GM19238 (cell line): Measurements from ENCODE around the gene KNDC1.
"Not testable (repeated sequence)": the region's sequence is repeated elsewhere in the genome, so short reads cannot be mapped to it uniquely, and the experiment has no call there.

Experiments used
- DNase-seq: peaks from one replicate; pipeline ENCODE4 v3.0.0; 2011; ENCODE audit warnings: low spot score; ENCODE audit not compliant: insufficient read length

The KNDC1 gene

DNA sequence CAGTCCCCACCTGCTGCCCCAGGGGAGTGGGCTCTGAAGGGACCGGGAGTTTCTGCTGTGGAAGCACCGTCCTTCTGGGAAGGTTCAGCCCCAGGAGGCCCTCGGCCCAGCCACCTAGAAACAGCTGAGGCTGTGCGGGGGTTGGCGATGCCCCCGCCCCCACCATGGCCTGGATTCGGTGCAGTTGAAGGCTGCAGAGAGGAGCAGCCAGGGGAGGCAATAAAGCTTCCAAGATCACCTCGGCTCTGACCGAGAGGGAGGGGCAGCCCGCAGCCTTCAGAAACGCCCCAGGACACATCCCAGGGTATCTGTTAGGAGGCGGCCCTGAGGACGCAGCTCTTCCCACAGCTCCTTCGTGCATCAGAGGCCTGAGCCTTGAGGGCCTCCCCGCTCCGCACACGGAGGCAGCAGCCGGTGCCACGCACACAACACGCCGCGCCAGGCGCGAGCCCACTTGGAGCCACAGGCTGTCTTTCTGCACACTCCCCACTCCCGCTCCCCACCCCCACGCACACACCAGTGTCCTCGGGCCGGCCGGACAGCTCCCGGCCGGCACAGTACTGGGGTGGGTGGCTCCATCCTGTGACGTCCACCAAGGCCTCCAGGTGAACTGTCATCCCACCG lies 1.6 kb downstream of the KNDC1 start:
- no peak for DNase-seq

DNA sequence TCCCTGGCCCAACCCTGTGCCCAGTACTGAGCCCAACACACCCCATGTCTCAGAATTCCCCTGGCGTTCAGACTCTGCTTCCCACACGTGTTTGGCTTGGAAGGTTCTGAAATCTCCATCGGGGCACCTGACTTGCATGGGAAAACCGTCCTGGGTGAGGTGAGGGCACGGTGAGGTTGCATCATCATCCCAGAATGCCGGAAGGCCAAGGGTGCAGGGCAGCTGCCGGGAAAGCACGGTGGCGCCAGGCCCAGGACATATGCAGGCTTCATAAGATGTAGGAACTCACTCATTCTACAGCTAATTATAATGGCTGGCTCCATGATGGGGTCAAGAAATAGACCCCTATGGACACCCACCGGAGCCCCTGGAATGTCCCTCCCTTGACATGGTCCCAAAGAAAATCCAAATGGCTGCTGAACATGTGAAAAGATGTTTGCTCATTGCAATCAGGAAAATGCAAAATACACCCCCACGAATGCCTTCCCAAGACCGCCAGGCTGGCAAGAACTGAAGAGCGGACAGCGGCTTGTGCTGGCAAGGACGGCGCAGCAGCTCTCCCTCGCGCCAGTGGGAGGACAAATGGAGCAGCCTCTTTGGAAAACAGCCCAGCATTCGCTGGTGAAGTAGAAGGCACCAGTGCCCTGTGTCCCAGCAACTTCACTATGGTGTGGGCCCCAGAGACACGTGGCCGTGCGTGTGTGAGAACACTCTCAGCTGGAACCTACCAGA lies 2.3 kb downstream of the KNDC1 start:
- no peak for DNase-seq

DNA sequence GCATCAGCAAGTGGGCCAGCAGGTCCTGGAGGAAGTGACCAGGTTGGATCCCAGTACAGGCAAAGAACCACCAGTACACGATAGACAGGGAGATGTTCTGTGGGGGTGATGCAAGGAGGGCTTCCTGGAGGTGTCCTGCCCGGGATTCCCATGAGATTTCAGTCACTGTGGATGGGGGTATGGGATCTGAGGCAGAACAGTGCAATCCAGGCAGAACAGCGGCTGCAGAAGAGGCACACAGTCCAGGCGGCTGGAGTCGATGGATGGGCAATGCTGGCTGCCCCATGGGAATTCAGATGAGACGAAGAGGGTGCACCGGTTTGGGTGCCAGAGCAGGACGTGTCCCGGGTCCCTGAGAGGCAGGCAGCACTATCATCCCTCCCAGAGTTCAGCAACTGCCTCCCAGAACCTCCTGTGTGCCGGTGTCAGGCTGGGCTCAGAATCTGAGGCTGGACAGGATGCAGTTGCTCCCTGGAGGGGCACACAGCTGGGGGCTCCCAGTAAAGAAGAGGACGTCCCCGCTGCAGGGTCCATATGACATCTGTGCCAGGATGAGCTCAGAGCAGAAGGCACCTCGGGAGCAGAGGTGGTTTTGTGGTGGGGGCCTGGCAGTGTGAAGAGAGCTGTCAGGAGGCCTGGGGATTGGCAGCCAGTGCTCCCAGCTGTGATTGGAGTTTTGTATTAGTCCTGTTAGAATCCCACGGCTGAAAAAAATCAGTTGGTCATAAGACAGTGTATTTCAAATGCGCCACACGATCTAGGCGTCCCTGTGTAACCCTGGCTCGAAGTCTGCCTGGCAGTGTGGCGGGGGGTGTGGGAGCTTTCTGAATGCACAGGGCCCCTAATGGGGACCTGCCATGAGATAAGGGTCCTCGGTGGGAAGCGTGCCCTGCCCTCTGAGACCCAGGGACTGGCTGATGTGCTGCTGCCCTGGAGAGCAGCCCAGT lies 3.2 kb downstream of the KNDC1 start:
- no peak for DNase-seq

DNA sequence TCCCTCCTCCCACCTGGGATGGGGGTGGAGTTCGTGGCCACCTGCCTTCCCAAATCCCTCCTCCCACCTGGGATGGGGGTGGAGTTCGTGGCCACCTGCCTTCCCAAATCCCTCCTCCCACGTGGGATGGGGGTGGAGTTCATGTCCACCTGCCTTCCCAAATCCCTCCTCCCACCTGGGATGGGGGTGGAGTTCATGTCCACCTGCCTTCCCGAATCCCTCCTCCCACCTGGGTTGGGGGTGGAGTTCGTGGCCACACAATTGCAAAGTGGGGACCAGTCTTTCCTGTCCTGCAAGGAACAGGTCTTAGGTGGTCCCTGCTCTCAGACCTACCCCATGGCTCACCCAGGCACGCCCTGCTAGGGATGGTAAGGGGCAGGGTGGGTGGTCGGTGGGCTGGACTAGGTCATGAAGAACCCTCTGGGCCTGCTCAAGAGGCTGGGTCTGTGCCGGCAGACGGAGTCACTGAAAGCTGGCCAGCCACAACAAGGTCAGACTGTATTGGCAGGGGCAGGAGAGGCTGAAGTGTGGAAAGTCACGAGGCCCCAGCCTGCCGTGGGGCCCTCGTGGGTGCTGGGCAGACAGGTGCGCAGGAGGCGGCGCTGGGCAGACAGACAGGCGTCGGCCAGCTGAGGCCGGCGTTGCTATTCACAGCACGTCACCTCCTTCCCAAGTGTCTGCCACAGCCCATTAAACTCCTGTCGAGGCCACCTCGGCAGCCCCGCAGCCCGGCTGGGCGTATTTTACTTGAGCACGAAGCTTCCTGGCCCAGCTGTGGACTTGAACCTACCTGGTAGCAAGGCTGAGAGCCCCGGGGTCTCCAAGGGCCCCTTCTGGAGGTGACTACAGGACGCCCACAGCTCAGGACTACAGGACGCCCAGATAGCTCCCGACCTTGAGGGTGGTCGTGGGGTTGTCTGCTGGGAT lies 4.1 kb downstream of the KNDC1 start:
- DNase-seq: no peak

DNA sequence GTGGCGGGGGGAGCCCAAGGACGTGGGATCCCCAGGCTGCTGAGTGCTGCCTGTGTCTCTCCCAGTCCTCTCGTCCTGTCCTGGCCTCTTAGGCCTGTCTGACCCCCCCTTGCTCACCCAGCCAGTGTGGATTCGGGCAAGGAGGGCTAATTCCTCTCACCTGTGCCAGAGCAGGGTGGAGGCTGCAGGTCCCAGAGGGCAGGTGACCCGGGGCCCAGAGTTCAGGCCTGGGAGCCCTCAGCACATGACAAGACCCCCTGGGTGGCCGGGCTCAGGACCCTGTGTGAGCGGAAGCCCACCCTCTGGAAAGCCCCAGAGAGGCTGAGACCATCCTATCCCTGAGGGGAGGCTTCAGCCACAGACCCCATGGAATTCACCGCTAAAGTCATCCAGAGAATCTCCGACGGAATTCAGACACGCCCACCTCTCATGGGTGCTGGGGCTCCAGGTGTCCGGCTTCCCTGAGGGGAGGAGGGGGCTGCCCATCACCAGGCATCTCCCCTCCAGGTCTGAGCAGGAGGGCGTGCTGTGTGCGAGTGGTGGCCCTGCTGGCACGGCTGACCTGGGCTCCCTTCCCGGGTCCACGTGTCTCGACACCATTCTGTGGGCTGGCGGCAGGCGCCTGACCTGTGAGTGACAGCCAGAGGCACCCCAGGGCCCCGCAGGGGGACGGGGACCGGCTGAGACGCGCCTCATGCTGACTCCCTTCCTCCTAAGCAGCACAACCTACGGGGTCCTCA lies 5.0 kb downstream of the KNDC1 start:
- DNase-seq: no peak

DNA sequence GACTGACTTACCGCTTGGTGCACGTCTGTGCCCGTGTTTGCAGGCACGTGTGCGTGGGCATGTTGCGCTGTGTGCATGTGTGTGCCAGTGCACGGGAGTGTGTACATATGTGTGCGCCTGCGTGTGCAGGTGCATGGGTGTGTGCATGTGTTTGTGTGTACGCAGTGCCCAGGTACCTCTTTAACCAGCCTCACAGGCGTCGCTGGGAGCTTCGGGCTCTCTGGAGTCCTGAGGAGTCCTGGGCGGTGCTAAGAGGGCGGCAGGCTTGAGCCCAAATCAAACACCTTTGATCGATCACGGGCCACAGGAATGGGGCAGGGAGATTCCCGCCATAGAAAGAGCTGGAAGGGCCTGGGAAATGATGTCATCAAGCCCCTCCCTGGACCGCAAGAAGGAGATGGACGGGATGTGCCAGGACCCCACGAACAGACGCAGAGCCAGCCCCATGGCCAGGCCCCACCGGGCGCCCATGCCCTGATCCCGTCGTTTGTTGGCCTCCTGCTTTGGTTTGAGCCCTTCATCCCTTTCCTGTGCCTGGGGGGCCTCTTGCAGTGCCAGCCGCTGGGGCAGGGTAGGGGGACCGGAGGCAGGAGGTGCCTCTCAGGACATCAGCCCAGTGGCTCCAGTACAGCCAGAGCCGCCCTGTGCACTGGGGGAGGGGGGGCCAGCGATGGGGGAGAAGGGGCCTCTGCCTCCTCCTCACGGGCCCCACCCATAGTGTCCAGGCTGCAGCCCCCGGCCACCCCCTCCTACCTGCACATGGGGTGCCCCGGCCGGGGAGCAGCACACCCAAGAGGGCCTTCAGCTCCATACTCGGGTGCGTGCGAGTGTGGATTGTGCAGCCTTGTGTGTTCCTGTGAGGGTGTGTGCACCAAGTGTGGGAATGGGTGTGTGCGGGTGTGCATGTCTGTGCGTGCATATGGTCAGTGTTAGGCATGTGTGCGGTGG lies 5.8 kb downstream of the KNDC1 start:
- no peak for DNase-seq

DNA sequence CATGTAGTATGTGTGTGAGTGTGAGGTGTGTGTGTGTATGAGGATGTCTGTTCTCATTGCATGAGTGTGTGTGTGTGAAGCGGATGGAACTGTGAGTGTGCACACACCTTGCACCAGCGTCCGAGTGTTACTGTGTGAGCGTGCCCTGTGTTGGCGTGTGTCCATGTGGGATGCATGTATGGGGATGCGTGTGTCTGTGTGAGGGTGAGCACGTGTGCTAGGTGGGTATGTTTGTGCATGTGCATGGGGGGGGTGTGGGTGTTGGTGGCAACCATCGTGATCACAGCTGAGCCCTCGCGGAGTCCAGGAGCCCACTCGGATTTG lies 6.4 kb downstream of the KNDC1 start:
- DNase-seq: no peak

DNA sequence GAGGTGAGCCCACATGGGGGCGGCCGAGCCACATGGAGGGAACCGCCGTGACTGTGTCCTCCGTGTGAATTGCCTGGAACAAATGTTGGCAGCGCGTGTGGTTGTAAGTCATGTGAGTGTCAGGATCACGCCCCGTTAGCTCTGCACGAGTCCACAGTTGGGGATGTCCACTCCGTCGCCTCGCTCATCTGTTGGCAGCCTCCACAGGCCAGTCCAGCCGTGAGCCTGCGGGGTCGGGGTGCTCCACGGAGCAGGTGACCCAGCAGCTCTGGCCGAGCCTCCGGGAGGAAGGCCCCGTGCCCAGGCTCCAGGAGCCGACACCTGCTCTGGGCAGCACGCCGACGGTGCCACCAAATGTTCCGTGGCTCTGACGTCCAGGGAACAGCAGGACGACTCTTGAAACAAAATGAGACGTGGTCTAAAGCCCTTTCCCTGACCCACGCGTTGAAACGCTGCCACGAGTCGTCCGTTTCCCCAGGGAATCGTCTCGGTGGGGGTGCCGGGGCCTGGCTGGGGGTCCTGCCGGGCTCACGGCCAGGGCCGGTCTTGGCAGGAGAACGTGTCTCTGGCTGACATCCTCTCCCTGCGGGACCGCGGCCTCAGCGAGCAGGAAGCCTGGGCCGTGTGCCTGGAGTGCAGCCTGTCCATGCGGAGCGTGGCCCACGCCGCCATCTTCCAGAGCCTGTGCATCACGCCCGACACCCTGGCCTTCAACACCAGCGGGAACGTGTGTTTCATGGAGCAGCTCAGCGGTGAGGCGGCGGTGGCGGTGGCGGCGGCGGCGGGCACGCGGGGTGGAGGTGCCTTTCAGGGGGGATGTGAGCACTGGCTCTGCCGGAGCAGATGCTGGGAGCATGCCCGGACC lies 7.0 kb downstream of the KNDC1 start:
- no peak for DNase-seq

DNA sequence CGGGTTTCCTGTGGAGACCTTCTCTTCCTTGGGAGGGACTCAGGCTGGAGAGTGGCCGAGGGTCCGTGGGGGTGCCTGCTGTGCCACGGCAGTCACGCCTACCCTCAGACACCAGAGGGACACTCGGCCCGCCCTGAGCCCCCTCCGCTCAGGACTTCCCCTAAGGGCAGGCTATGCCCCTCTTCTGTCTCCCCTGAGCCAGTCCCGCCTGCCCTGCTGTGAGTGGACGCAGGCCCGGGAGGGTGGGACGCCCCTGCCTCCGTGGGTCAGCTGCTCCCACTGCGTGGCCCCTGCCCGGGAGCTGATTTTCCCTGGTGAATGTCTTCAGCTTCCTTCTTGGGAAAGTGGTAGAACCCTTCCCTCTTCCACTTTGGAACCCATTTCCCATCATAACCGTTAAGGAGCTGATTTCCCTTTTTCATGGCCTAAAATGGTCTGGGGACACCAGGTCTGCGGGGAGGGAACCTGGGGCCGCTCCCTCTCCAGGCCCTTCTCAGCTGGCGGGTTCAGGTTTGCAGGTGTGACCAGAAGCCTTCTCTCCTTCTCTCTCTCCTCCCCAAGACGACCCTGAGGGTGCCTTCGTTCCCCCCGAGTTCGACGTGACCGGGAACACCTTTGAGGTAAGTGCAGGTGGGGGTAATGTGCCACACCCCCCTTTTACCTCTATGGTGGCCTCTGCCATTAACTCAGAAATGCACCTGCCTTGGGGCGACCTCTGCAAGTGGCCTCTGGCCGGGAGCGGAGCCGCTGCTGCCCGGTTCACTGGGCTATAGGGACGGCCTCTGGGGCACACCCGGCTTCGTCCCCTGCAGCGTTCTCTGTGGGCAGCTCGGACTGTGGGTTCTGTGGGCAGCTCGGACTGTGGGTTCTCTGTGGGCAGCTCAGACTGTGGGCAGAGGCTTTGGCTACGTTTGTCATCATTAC lies 7.9 kb downstream of the KNDC1 start:
- no peak for DNase-seq

DNA sequence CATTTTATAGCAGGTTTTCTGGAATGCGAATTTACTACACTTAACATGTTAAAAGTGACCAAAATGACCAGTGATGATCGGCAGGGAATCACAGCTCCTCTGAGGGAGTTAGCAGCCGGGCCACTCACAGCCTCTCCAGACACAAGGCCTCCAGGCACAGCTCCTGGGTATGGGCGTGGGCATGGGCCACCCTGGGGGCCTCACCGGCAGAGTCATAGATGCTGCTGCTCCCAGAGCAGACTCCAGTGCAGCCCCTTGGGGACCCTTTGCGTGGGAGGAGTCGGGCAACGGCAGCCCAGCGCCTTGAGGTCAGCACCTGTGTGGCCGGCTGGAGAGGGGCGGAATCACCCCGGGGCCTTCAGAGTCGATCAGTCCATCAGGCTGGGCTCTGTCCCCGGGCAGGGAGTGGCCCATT lies 8.6 kb downstream of the KNDC1 start:
- DNase-seq: no peak

DNA sequence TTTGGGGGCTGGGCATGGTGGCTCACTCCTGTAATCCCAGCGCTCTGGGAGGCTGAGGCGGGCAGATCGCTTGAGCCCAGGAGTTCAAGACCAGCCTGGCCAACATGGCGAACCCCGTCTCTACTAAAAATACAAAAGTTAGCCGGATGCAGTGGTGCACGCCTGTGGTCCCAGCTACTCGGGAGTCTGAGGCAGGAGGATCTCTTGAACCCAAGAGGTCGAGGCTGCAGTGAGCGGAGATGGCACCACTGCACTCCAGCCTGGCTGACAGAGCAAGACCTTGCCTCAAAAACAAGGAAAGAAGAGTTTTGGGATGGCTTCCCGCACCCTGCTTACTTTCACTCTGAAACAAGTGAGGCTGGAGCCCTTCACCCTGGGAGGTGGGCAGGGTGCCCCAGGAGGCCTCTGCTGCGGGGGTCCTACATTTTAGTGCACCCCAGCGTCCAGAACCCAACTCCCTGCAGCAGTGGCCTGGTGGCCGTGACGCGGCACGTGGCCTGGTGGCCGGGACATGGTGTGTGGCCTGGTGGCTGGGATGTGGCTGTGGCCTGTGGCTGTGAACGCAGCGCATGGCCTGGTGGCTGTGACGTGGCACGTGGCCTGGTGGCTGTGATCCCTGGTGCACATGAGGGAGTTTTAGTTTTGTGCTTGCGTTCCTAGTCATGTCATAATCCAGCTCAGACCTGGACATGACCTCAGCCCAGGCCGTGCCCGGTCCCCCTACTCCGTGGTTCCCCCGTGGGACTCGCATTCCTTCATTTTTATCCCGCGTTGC lies 9.3 kb downstream of the KNDC1 start:
- no peak for DNase-seq

DNA sequence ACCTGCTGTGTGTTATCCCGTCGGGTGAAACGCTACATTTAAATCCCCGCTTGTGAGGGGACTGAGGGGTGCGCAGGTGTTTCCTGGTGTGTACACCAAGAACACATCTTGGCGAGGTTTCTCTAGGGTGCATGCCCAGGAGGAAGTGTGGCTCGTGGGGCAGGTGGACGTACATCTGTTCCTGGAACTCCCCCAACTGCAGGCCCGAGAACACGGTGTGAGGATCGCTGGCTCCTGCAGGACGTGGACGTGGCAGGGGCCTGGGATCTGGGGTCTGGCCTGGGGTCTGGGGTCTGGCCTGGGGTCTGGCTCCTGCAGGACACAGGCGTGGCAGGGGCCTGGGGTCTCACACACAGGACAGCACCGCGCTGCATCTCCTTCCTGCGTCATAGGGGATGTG lies 10.1 kb downstream of the KNDC1 start:
- no peak for DNase-seq

DNA sequence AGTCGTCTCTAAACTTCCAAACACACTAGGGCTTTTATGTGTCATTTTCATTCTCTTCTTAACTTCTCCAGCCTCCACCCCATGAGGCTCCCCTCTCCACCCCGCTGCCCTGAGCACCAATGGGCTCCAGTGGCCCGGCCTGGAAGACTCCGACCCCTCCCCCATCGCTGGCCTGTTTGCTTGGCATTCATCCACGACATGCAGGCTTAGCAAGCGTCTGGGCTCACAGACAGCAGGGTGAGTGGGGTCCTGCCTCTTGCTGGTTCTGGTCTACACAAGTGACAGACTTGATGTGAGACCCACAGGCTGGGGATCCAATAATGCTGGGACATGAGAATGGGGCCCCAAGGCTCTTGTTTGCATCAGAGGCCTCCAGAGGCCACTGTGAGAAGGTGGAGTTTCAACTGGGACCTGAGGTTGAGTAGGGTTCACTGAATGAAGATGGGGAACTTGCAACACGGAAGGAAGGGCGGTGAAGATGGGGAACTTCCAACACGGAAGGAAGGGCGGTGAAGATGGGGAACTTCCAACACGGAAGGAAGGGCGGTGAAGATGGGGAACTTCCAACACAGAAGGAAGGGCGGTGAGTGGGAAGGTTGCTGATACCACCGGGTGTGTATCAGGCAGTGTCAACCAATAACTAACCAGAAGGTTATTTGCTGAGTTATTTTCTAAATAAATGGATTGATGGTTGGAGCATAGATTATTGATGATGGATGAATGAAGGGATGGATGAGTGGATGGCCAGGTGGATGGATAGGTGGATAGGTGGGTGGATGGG lies 14.0 kb downstream of the KNDC1 start:
- no peak for DNase-seq

DNA sequence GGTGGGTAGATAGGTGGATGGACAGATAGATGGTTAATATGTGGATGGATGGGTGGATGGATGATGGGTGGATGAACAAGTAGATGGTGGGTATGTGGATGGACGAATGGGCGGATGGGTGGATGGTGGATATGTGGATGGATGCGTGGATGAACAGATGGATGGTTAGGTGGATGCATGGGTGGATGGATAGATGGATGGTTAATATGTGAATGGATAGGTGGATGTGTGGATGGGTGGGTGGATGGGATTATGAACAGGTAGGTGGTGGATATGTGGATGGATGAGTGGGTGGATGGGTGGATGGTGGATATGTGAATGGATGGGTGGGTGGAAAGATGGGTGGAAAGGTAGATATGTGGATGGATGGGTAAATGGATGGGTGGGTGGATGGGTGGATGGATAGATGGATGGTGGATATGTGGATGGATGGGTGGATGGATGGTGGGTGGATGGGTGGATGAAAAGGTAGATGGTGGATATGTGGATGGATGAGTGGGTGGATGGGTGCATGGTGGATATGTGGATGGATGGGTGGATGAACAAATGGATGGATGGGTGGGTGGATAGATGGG lies 14.8 kb downstream of the KNDC1 start:
- no peak for DNase-seq

DNA sequence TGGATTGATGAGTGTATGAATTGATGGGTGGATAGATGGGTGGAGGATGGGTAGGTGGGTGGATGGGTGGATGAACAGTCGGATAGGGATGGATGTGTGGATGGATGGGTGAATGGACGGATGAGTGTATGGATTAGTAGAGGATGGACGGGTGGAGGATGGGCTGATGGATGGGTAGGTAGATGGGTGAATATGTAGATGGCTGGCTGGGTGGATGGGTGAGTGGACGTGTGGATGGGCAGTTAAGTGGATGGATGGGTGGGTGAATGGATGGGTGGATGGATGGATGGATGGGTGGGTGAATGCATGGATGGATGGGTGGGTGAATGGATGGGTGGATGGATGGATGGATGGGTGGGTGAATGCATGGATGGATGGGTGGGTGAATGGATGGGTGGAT lies 15.6 kb downstream of the KNDC1 start:
- DNase-seq: not testable (repeated sequence)
